HG03521 (cell line): ENCODE measurements around the gene CORO2B.

Source experiments
- ATAC-seq: cut with Tn5 transposase; IDR thresholded peaks from one replicate; pipeline ENCODE4 v1.9.1; 2021; ENCODE audit warnings: mild to moderate bottlenecking, moderate library complexity; ENCODE audit not compliant: unreplicated experiment

CORO2B gene

GRCh38 chr15:68572309-68572708 lies 6.5 kb upstream of the CORO2B start:
- no peak for ATAC-seq

DNA sequence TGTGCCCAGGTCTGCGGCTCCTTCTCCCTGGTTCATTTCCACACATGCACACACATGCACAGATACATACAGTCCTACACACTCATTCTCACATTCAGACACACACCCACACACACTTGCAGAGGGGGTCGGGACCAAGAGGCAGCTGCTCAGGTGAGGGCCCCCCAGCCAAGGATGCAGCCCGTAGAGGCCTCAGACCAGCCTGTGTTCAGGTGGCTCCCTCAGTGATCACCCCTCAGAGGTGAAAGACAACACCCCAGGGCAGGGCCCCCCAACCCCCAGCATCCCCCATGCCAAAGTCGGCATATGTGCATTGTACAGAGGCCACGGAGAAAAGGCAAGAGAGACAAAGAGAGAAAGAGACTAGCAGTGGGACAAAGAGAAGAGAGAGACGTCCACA lies 5.9 kb upstream of the CORO2B start:
- ATAC-seq: no peak

- no peak for ATAC-seq
Measured at GRCh38 chr15:68574046-68574445, 4.7 kb upstream of the CORO2B start.

- ATAC-seq: no peak
Measured at GRCh38 chr15:68574629-68575028, 4.2 kb upstream of the CORO2B start.

DNA sequence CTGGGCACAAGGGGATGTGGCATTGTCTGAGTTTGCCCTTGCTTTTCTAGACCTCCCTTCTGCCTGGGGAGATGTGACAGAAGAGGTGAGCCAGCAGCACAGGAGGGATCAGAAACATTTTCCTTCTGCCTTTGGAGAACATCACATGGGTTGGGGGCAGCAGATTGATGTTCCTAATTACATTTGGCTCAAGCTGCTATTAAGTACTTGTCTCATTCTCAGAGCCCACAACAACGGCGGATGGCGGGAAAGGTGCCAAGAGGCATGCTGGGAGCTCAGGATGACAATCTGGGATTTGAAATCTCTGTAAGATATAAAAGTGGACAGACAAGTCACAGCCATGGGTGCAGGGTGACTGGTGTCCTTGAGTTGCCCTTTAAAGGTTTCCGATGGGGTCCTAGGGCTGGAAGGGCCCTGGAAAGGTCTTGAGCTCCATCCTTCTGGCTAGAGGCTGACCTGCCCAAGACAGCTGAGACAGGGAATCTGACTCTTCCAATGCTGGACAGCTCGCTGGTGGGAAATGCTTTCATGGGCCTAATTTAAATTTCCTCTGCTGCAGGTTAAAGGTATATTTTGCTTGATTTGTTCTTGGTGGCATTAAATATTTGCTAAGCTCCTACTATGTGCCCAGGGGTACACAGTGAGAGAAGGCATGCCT lies 2.4 kb upstream of the CORO2B start:
- ATAC-seq: no peak

DNA sequence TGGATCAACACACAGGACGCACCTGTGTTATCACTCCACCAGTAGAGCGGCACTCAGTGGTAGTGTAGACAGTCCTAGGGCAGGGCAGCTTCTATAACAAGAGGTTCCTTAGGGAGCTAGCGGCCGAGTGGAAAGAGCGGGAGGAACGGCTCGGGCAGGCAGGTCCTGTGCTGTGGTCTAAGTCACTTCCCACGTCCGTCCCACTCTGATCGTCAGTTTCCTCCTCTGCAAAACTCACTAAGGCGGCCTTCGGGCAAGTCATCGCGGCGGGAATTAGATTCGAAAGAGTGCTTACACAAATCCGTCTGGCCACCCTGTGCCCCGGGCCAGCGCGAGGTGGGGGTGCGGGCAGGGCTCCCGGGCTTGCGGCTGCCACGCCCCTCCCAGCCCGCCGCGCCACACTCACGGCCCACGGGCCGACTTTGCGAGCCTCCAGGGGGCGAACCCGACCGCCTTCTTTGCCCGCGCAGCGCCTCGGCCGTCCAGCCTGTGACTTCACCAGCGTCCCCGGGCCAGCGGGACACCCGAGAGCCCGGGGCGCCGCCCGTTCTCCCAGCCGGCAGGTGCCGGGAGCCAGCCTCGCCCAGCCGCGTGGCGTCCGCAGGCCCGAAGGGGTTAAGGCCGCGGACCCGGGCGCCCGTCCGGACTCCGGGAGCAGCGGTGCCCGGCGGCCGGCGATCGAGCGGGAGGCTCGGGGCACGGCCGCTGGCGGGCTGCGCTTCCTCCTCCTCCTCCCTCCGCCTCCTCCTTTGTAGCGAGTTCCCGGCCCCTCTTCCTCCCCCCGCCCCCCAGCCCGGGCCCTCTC lies 416 bp upstream of the CORO2B start:
- ATAC-seq: no peak

- no peak for ATAC-seq
Measured at GRCh38 chr15:68580026-68580882, 1.5 kb downstream of the CORO2B start.

DNA sequence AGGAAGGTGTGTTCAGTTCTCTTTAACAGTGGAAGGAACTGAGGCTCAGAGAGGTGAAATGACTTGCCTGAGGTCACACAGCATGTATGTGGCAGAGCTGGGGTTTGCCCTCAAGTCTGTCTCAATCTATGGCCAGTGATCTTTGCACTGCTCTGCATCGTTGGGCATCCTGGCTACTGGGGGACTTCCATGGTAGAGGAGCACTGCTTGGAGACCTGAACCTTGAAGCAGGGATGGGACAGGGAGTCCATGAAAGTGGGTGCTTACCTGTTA lies 2.0 kb downstream of the CORO2B start:
- ATAC-seq: no peak

GRCh38 chr15:68581725-68582124 lies 2.9 kb downstream of the CORO2B start:
- no peak for ATAC-seq

- ATAC-seq: no peak
Measured at GRCh38 chr15:68582236-68582635, 3.4 kb downstream of the CORO2B start.

DNA sequence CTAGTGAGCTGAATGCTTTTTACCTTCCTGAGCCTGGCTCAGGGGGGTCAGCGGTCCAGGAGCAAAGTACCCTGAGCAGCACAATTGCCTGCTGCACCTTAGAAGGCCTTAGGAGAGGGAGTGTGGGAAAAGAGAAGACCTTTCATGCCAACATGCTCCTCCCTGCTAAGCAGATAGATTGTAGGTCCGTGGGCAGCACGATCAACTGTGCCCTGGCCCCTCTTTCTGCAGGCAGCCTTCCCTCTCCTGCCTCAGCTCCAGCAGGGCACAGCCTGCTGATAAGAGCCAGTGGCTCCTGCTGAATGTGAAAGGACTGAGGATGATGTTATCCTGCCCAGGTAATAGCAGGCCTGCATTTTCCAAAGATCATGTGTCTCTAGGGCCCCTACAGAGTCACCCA lies 4.1 kb downstream of the CORO2B start:
- ATAC-seq: no peak

GRCh38 chr15:68583321-68583720 lies 4.5 kb downstream of the CORO2B start:
- ATAC-seq: no peak

DNA sequence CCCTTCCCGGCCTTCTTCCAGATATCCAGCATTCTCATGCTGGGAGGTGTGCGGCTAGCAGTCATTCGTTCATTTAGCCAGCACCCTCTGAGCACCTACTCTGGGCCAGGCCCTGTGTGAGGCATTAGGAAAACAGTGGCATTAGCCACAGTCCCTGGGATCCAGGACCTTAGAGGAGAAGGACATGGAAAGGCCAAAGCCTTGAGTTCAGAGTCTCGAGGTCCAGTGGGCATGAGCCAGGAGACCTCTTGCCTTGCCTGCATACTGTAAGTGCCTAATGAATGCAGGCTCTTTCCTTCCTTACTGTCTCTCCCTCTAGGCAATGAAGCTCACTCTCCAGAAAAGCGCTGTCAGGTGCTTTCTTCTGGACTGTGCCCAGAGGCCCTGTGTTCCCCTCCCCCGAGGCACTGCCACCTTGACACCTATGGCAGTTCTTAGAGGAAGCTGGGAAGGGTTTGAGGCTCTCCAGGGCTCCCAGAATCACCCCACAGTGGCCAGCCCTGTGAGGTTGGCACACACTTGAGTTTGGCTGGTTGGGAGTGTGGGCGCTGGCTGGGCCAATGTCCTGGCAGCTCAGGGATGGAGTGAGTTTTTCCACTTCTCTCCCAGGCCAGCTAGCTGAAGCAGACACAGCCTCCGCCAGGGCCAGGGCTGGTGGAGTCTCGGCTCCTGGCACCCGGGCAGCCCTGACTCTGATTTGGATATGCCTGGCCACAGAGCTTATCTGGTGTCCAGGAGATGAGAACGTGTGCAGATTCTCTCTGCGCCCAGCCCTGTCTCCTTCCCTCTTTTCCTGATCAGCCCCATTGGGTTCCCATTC lies 5.4 kb downstream of the CORO2B start:
- ATAC-seq: no peak

- no peak for ATAC-seq
Measured at GRCh38 chr15:68584756-68585573, 6.2 kb downstream of the CORO2B start.

DNA sequence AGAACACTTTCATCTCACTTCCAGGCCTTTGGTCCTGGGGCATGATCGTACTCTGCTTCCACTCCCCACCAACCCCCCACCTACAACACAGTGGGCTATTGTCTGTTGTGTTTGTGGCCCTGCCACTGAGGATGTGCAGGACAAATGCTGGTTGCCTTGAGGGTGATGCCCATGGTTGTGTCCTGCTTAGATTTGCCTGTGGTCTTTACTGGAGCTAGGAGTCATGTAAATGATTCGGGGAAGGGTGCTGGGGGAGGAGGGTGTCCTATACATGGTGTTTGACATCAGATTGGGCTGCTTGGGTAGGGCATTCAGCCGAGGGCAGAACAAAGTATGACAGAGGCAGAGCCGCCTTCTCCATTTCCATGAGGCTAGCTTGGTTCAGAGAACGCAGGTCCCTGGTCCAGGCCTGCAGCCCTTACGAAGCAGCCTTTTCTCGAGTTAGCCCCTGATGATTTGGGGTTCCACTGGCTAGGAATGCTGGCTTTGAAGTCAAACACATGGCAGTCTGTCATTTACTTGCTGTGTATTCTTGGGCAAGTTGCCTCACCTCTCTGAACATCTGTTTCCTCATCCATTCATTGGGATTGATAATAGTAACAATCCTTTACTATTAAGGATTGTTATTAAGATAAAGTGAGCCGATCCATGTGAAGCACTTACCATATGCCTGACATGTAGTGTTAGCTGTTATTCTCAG lies 6.9 kb downstream of the CORO2B start:
- no peak for ATAC-seq

GRCh38 chr15:68586274-68586961 lies 7.6 kb downstream of the CORO2B start:
- ATAC-seq: no peak

GRCh38 chr15:68587769-68588385 lies 9.1 kb downstream of the CORO2B start:
- no peak for ATAC-seq

- no peak for ATAC-seq
Measured at GRCh38 chr15:68589053-68589452, 10.3 kb downstream of the CORO2B start.
